Activated naive CD8-positive, alpha-beta T cell (primary cell): ENCODE results near the gene FAM193A.
"Not testable (repeated sequence)": the region's sequence is repeated elsewhere in the genome, so short reads cannot be mapped to it uniquely, and the experiment has no call there.

Experiments
- H3K27ac Mint-ChIP-seq: one replicate; pipeline ENCODE4 v1.8.0; 2021; ENCODE audit warnings: mixed read lengths
- H3K27me3 Mint-ChIP-seq: one replicate; pipeline ENCODE4 v1.8.0; 2021; ENCODE audit warnings: mixed read lengths
- H3K36me3 Mint-ChIP-seq: one replicate; pipeline ENCODE4 v1.8.0; 2021; ENCODE audit warnings: mixed read lengths
- H3K4me1 Mint-ChIP-seq: one replicate; pipeline ENCODE4 v1.8.0; 2021; ENCODE audit warnings: low read depth, mixed read lengths
- H3K4me3 Mint-ChIP-seq: one replicate; pipeline ENCODE4 v1.8.0; 2021; ENCODE audit warnings: mild to moderate bottlenecking, mixed read lengths
- H3K9me3 Mint-ChIP-seq: one replicate; pipeline ENCODE4 v1.8.0; 2021; ENCODE audit warnings: low read depth, mixed read lengths

The FAM193A gene

DNA sequence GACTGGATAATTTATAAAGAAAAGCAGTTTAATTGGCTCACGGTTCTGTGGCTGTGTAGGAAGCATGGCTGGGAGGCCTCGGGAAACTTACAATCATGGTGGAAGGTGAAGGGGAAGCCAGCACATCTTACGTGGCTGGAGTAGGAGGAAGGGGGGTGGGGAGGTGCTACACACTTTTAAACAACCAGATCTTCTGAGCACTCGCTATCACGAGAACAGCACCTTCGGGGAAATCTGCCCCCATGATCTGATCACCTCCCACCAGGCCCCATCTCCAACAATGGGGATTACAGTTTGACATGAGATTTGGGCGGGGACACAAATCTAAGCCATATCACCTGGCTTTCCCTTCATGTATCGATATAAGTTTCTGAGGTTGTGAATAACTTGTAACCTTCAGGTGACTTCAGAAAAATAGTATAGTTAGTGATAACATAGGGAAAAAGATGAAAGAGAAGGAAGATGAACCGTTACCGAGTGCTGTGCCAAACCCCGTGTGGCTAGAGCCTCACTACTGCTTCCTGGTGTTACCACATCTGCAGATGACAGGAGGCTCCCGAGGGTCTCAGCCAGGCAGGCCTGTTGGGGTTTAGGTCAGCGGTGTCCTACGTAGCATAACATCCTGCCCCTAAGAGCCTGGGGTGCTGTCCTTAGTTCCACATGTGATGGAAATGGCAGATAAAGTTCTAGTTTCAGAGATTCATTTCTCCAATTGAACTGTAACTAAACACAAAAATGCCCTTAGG lies 116.1 kb downstream of the FAM193A start:
- Mint-ChIP-seq H3K4me1 (peaks cover 24% of the 10 kb centered on the region), H3K27ac (peak overlapping the region; percentile 46), H3K4me3 (peak overlapping the region; percentile 20), H3K9me3 (no peaks in the 10 kb centered on the region), H3K27me3 (no peaks in the 10 kb centered on the region), H3K36me3 (peaks cover 12% of the 10 kb centered on the region)

DNA sequence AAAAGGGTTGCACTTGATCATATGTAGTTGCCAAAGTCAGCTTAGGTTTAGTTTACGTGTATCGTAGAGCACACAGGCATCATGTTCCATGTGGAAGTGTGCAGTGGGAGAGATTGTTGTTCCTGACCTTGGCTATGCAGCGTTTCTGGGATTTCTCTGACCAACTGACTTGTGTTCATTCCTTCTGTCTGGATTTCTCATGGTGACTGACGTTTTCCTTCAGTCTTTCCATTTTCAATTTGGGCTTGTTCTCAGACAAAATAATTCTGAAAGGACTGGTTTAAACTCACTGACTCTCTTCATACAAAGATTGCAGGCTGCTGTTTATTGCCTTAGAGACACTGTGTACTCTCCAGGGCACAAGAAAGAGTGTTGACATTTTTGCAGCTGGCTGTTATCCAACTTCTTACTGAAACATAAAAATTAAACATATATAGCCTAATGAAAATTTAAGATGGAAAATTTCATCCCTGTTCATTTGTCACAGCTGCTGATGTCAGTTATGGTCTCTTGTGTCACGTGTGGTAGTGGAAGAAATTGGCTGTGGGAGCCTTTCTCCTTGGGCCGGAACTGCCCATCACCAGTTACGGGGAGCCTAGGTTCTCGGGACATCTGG lies 124.3 kb downstream of the FAM193A start:
- no peak overlapping the region for H3K27ac Mint-ChIP-seq
- no peaks in the 10 kb centered on the region for H3K9me3 Mint-ChIP-seq
- peaks cover 6% of the 10 kb centered on the region for H3K4me1 Mint-ChIP-seq
- H3K27me3 Mint-ChIP-seq, result no peaks in the 10 kb centered on the region
- no peak overlapping the region for H3K4me3 Mint-ChIP-seq
- H3K36me3 Mint-ChIP-seq, result peaks cover 11% of the 10 kb centered on the region

DNA sequence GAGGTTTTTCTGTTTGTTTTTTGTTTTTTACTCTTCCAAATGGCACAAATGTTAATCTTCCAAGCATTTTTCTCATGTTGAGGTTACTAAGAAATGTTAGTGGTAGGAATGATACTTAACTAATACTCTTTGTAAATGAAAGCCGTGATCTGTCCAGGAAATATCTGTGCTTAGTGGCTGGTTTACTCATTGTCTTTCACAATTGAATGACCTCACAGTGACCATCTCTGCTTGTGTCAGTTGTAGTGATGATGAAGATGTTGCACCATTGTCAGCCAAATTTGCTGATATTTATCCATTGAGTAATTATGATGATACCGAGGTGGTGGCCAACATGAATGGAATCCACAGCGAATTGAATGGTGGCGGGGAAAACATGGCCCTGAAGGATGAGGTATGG lies 126.2 kb downstream of the FAM193A start:
- Mint-ChIP-seq H3K27ac (peak overlapping the region; percentile 11), H3K36me3 (peaks cover 17% of the 10 kb centered on the region), H3K9me3 (no peaks in the 10 kb centered on the region), H3K4me1 (peaks cover 24% of the 10 kb centered on the region), H3K27me3 (no peaks in the 10 kb centered on the region), H3K4me3 (no peak overlapping the region)

DNA sequence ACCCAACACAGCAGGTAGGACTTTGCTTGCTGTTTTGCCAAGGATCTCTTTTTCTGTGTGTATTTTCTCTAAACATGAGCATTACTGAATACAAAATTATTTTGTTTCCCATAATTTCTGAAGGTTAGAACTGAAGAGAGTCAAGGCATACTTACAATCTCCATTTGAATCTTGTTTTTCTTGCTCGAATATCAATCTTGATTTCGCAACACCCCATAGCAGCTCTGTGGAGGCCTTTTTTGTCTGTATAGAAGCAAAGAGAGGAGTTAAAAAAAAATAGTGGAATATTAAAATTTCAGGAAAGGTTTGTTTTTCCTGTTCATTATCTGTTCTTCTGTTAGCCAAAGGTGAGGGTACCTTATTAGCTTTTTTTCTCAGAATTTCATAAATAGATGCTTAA lies 126.8 kb downstream of the FAM193A start:
- Mint-ChIP-seq H3K27me3 (no peaks in the 10 kb centered on the region), H3K27ac (no peak overlapping the region), H3K36me3 (peaks cover 17% of the 10 kb centered on the region), H3K9me3 (no peaks in the 10 kb centered on the region), H3K4me1 (peaks cover 24% of the 10 kb centered on the region), H3K4me3 (no peak overlapping the region)

DNA sequence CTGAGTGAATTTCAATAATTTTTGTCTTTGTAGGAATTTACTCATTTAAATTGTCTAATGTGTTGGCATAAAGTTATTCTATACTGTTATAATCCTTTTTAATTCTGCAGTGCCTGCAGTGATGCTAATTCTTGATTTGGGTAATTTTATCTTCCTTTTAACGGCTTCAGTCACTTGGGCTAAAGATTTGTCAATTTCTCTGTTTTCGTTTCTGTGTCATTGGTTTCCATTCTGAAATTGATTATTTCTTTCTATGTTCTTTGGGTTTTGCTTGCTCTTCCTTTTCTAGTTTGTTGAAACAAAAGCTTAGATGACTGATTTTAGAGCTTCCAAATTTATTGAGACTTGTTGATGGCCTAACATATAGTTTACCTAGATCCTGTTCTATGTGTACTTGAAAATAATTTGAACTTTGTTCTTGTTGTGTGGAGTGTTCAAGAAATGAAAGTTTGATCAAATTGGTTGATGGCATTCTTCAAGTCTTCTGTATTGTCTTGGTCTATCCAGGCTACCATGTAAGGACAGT lies 130.3 kb downstream of the FAM193A start:
- no peaks in the 10 kb centered on the region for H3K27me3 Mint-ChIP-seq
- H3K4me1 Mint-ChIP-seq, result peaks cover 27% of the 10 kb centered on the region
- peak overlapping the region; percentile 18 for H3K4me3 Mint-ChIP-seq
- peaks cover 14% of the 10 kb centered on the region for H3K36me3 Mint-ChIP-seq
- H3K9me3 Mint-ChIP-seq, result no peaks in the 10 kb centered on the region
- peak overlapping the region; percentile 62 for H3K27ac Mint-ChIP-seq

DNA sequence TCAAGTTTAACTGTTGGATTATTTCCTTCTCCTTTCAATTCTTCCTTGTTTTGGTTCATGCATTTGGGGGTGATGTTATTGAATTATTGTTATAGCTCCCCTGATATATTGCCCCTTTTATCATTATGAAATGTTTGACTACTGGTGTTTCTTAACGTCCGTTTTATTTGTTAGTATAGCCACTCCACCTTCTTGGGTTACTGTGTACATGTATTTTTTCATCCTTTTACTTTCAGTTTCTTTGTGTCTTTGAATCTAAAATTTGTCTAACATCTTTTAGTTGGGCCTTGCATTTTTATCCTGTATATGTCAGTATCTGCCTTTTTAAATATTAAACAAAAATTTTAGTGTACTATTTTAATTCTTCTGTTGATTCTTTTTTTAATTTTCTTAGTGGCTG lies 131.0 kb downstream of the FAM193A start:
- Mint-ChIP-seq H3K27me3 (no peaks in the 10 kb centered on the region), H3K36me3 (peaks cover 20% of the 10 kb centered on the region), H3K27ac (peak overlapping the region; percentile 62), H3K9me3 (no peaks in the 10 kb centered on the region), H3K4me1 (peaks cover 29% of the 10 kb centered on the region), H3K4me3 (peak overlapping the region; percentile 62)

DNA sequence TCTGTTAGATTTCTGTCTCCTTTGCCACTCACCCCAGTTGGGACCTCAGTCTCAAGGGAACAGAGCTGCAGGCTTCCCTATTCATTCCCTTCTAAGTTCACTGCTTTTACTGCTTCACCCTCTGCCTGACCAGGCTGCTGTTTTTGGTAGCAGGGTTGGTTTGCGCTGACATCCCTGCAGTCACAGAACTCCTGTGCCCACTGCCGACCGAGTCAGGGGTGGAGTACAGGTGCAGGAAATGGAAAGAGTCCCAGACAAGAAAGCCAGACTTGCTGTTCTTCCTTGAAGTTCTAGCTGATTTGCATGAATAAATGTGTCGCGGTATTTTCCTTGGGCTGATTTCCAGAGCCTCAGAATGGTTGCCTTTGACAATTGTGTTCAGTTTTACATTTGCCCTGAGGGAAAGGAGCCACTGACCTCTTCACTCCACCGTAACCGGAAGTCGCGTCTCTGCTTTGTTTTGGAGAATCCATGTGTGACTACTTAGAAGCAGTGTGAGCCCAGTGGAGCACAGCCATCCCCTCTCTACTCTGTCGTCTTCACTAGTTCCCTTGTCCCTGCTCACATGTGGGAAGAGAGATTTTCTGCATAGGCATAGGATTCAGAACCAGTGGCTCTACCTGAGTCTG lies 134.9 kb downstream of the FAM193A start:
- Mint-ChIP-seq H3K9me3 (no peaks in the 10 kb centered on the region), H3K4me1 (peaks cover 17% of the 10 kb centered on the region), H3K4me3 (no peak overlapping the region)

DNA sequence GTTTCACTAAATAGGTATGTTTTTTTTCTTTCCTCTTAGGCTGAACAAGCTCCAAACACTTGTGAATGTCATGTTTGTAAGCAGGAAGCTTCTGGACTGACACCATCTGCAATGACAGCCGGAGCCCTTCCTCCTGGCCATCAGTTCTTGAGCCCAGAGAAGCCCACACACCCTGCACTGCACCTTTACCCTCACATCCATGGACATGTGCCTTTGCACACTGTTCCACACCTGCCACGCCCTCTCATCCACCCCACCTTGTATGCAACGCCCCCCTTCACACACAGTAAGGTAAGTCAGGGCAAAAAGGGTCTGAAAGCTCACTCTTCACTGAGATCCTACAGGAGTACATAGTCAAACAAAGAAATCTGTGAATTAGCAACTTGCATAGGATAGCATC lies 135.6 kb downstream of the FAM193A start:
- Mint-ChIP-seq H3K27ac (peak overlapping the region; percentile 34), H3K27me3 (no peaks in the 10 kb centered on the region), H3K4me3 (no peak overlapping the region), H3K9me3 (no peaks in the 10 kb centered on the region), H3K36me3 (peaks cover 16% of the 10 kb centered on the region), H3K4me1 (peaks cover 13% of the 10 kb centered on the region)

More for the DNA sequence above, 134.9 kb downstream of the FAM193A start:
- Mint-ChIP-seq H3K27ac (peak overlapping the region; percentile 34), H3K36me3 (peaks cover 14% of the 10 kb centered on the region), H3K27me3 (no peaks in the 10 kb centered on the region)

DNA sequence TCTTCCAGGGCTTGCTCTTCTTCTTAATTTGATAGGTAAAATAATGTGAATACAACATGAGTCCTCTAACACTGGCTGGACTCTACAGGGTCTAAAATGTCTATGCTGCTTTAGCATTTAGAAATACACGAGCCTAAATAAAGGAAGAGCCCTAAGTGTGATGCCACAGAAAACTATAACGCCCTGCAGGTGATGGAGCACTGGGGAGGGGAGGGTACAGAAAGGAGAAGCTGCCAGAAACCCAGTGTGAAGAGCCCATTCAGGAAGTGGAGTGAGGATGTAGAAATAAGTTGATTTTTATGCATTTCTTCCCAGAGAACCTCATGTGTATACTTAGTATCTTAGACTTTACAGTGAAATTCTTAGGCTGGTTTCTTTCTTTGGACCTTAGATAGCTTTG lies 136.3 kb downstream of the FAM193A start:
- no peaks in the 10 kb centered on the region for H3K27me3 Mint-ChIP-seq
- no peak overlapping the region for H3K4me3 Mint-ChIP-seq
- H3K9me3 Mint-ChIP-seq, result no peaks in the 10 kb centered on the region
- no peak overlapping the region for H3K27ac Mint-ChIP-seq
- H3K36me3 Mint-ChIP-seq, result peaks cover 18% of the 10 kb centered on the region
- H3K4me1 Mint-ChIP-seq, result peaks cover 9% of the 10 kb centered on the region

DNA sequence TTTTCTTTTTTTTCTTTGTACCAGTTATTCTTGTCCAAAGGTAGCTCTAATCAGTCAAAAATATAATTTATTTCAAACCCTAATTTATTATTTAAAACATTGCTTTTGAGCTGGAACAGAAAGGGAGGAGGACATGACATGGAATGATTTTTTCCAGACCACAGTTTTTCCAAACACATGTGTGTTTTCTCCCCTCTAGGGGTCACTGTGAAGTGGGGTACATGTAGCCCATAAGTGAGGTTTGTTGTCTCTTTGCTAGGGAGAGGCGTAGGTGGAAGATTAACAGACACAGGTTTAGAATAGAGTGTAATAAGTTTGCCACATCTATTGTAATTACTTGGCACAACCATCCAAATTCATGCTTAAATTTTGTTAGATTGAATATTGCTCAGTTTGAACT lies 136.7 kb downstream of the FAM193A start:
- H3K4me1 Mint-ChIP-seq, result peaks cover 9% of the 10 kb centered on the region
- H3K36me3 Mint-ChIP-seq, result peaks cover 18% of the 10 kb centered on the region
- H3K4me3 Mint-ChIP-seq, result no peak overlapping the region
- H3K27me3 Mint-ChIP-seq, result no peaks in the 10 kb centered on the region
- no peaks in the 10 kb centered on the region for H3K9me3 Mint-ChIP-seq
- H3K27ac Mint-ChIP-seq, result no peak overlapping the region

DNA sequence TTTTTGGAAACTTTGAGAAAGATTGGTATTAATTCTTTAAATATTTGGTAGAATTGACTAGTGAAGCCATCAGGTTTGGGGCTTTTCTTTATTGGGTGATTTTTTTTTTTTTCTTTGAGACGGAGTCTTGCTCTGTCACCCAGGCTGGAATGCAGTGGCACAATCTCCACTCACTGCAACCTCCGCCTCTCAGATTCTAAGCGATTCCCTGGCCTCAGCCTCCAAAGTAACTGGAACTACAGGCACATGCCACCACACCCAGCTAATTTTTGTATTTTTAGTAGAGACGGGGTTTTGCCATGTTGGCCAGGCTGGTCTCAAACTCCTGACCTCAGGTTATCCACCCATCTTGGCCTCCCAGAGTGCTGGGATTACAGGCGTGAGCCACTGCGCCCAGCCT lies 143.3 kb downstream of the FAM193A start:
- H3K27ac Mint-ChIP-seq, H3K9me3 Mint-ChIP-seq, H3K4me3 Mint-ChIP-seq, H3K27me3 Mint-ChIP-seq: not testable (repeated sequence)
- Mint-ChIP-seq H3K36me3 (peaks cover 26% of the 10 kb centered on the region), H3K4me1 (peaks cover 13% of the 10 kb centered on the region)

DNA sequence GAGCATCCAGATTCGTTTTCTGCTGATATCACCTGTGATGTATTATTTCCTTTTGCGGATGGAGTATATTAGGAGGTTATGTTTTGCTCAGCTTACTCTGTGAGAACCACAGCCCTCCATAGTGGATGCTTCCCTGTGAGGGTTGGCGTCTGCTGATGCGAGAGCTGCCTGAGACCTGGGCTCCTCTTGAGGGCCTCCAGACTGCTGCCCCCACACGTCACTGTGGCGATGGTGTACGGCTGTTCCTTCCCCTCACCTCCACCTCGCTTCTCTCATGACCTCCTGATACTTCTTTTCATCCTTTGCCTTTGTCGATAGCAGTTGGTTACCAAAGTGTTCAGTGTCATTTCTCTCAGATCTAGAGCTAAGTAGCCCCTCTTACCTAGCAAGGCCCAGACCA lies 148.0 kb downstream of the FAM193A start:
- Mint-ChIP-seq H3K27ac (no peak overlapping the region), H3K9me3 (no peaks in the 10 kb centered on the region), H3K4me3 (no peak overlapping the region), H3K36me3 (peaks cover 12% of the 10 kb centered on the region), H3K27me3 (no peaks in the 10 kb centered on the region), H3K4me1 (peaks cover 3% of the 10 kb centered on the region)

DNA sequence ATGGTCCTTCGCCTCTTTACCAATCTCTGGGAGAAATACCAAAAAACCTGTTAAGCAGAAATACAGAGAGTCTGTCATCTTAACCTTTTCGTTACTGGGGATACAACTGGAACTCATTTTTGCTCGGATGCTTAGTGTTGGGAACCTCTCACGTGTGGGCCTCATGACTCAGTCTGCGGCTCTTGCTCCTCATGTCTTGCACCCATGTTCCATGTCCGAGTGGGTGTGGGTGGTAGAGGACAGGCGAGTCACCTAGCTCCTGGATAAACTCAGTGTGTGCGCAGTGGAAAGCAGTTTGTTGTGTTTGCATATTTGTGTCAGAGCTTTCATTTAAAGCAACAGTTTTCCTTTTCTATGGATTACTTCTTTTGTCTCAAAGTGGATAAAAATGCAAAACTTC lies 149.1 kb downstream of the FAM193A start:
- Mint-ChIP-seq H3K27ac (no peak overlapping the region), H3K4me1 (peaks cover 12% of the 10 kb centered on the region), H3K36me3 (peaks cover 14% of the 10 kb centered on the region), H3K27me3 (no peaks in the 10 kb centered on the region), H3K9me3 (no peaks in the 10 kb centered on the region), H3K4me3 (no peak overlapping the region)

DNA sequence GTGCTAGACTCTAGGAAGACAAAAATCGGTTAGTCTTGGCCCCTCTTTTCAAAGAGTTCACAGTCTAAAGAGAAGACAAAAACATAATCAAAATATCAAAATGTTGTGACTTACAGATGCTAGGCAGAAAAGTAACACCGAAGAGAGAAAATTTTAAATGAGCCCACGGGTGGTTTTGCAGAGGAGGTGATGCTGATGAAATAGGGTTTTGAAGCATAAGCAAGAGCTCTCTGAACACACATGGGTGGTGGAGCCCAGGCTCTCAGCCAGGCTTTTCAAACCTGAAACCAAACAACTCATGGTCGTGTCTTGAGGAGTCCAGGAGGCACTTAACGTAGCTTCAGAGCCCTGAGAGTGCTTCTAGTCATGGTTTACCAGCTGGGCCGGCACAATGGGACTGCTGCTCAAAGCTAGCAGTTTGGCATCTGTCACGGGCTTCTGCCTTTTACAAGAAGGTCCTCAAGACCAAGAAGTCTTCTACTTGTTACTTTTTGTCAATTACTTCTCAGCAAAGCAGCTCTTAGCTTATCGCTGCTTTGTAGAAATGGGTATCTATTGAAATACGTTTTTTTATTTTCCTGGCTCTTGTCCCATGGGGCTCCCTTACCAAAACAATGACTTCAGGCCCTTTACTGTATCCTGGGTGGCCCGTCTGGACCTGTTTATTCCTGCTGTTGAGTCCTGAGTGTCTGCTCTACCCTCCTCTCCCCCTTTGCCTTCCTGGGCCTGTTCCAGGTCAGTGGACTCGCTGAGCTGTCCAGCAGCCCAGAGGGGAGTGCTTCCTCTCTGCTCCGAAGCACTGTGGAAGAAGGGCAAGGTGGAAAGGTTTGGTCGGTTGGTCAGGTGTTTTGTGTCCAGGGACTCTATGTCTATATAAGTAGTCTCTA lies 150.2 kb downstream of the FAM193A start:
- Mint-ChIP-seq H3K4me1 (peaks cover 11% of the 10 kb centered on the region), H3K27me3 (no peaks in the 10 kb centered on the region)

More for the DNA sequence above, 150.2 kb downstream of the FAM193A start:
- Mint-ChIP-seq H3K9me3 (no peaks in the 10 kb centered on the region), H3K4me3 (no peak overlapping the region), H3K36me3 (peaks cover 8% of the 10 kb centered on the region), H3K27ac (peak overlapping the region; percentile 41)
